NCI-H446 (cell line): ENCODE data around the gene TMEM44.
A peak's percentile ranks its signal among the peaks of the same experiment; 100 is the strongest.
"Not testable (repeated sequence)": the region's sequence is repeated elsewhere in the genome, so short reads cannot be mapped to it uniquely, and the experiment has no call there.

Experiments
- DNase-seq, 2 experiments: peaks; one replicate each; lab custom pipeline; 2025; lab: John Stamatoyannopoulos, UW

The TMEM44 gene

GRCh38 chr3:194640829-194641228, 7.6 kb upstream of the TMEM44 start:
- no peak for DNase-seq

DNA sequence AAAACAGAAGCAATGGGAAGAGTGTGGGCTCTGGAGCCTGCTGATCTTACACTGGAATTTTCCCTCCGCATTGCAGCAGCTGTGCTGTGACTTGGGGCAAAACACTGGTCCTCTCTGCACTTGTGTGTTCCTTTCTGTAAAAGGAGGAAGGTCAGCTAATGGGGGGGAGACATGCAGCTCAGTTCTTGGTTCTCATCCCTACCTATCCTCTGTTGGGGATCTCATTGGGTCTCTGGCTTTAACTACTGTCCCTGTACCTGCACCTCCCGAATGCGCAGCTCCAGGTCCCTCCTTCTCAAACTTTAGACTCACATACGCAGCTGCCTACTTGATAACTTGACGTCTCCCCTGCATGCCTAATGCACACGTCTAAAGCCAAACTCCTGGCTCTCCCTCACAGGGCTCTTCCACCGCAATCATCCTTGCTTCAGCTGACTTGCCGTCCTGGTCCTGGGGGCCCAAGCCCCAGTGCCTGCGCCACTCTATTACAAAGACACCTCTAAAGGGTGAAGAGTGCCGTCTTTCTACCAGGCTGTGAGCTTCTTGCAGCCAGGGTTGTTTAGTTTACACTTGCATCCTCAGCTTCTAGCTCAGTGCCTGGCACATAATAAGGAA, 5.9 kb upstream of the TMEM44 start:
- DNase-seq = no peak

DNA sequence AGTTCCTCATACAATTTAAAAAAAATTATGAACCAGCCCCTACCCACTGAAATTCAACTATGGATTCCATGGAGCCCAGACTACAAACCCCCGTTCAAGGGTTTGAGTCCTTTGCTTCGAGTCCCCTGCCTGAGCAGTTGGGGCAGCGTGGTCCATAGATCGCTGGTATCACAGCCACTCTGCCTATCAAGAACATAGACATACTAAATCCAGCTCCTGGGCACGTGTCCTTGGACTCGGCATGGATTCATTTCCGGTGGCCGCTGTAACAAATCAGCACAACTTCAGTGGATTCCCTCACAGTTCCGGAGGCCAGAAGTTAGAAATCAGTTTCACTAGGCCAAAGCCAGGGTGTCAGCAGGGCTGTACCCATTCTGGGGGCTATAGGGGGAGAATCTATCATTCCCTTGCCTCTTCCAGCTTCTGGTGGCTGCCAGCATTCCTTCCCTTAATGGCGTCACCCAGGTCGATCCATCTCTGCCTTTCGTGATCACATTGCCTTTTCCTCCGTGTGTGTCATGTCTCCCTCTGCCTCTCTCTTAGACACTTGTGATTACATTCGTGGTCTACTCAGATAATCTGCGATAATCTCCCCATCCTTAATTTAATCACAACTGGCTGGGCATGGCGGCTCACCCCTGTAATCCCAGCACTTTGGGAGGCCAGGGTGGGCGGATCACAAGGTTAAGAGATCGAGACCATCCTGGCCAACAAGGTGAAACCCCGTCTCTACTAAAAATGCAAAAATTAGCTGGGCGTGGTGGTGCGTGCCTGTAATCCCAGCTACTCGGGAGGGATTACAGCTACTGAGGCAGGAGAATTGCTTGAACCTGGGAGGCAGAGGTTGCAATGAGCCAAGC, 4.6 kb upstream of the TMEM44 start:
- DNase-seq = no peak

DNA sequence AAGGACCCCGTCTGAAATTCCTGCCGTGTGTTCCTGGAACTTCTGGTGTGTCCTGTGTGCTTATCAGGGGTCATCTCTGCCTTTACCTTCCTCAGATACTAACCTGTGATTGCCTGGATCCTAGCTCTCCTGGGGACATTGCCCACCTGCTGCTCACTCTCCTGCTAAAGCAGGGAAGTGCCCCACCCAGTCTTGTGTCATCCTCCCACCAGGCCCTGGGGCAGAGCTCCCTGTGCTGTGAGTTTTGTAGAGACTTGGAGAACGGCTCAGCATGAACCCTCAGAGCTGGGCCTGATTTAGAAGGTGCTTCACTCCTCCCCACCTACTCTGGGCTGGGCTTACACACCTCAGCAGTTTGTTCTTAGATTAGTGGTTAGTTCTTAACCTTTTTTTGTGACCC, 3.8 kb upstream of the TMEM44 start:
- no peak for DNase-seq

GRCh38 chr3:194632809-194633348, 340 bp downstream of the TMEM44 start:
- DNase-seq = peak; percentile 15 to 41

DNA sequence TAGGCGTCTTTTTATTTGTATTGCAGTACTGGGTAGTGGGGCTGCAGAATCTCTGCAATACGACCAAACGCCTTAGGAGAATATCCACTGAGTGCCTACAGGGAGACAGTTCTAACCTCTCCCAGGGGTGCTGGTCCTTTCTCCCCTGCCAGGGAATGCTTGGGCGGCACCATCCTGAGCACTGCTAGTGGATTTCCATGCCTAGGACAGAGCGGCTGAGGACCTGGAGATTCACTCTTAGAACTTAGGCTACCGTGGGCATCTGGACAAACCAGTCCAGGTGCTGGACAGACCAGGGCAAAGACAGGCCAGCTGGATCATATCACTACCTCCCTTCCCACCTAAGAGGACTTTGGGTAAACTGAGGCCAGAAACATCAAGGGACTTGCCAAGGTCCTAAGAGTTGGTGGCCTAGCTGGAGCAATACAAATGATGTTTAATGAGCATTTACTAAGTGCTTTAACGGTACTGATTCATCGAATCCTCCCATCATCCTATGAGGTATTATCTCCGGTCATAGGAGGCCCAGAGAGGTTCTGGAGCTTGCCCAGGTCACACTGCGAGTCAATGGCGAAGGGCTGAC, 902 bp downstream of the TMEM44 start:
- DNase-seq = no peak

DNA sequence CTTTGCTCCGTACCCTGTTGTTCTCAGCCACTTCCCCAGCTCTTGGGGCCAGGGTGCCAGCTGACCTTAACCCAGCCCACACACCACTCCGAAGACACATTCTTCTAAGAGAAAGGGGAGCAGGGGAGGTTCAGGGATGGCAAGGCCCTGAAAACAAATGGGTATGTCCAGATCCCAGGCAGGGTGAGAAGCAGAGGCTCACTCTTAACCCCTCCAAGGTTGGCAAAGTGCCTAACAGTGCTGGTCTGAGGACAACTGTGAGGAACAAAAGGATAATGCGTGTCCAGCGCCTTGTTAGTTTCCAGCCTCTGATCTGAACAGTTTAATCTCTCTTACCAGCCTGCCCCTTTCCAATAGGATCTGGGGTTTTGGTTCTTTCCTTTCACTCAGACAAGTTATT, 1.5 kb downstream of the TMEM44 start:
- DNase-seq = no peak

GRCh38 chr3:194630681-194631080, 2.5 kb downstream of the TMEM44 start:
- DNase-seq = not testable (repeated sequence)

DNA sequence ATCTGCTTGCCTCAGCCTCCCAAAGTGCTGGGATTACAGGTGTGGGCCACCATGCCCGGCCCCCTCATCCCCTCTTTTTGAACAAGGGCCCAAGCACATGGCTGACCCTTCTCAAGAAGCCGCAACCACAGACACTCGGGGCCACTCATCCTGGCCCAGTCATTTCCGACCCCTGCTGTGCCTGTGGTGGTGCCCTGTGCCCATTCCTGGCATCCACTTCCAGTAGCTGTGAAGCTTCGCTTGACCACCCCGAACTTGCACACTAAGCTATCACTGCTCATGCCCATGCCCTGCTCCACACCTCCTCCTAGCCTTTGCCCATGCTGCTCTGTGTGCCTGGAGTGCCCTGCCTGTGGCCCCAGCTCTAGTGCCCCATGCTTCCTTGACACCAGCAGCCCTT, 8.3 kb downstream of the TMEM44 start:
- no peak for DNase-seq

- no peak for DNase-seq
Observed at GRCh38 chr3:194623449-194624290, 9.5 kb downstream of the TMEM44 start.

- no peak for DNase-seq
Observed at GRCh38 chr3:194622621-194623340, 10.4 kb downstream of the TMEM44 start.

DNA sequence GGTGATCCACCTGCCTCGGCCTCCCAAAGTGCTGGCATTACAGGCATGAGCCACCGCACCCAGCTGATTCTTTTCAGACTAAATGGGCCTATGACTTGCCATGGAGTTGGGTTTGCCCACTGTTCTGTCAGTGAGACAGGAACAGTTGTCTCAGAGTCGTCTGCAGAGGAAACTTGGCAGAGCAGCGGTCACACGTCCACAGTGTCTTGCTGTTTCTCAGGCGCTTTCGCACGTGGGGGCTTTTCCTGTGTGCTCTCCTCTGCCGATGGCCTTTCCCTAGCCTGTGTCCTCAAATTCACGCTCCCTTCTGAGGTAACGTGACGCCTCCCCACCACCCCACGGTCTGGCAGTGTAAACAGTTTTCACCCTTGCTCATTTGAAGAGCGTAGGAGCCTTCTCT, 11.3 kb downstream of the TMEM44 start:
- DNase-seq = no peak

- no peak for DNase-seq
Observed at GRCh38 chr3:194620196-194620595, 13.0 kb downstream of the TMEM44 start.

GRCh38 chr3:194619741-194620140, 13.5 kb downstream of the TMEM44 start:
- no peak for DNase-seq

- no peak for DNase-seq
Observed at GRCh38 chr3:194618858-194619608, 14.2 kb downstream of the TMEM44 start.

- DNase-seq = no peak
Observed at GRCh38 chr3:194617827-194618226, 15.4 kb downstream of the TMEM44 start.

DNA sequence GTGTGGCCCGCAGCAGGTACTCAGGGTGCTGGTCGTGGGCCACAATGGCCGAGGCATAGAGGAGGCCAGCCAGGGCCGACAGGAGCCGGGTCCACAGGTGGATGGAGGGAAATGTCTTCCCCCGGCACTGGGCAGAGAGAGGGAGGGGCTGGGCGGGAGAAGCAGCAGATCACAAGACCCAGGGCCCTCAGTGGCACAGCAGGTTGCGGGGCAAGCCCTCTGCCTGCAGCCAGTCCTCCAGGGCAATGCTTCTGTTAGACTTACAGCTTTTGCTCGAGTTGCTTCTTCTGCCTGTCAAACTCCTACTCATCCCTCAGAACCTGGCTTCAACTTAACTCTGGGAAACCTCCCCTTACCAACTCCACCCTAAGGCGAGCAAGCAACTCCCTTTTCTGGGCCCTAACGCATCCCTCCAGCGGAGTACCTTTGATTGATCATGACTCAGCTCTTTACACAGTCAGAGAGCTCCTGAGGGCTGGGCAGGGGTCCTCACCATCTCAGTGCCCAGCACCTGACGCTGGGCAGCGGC, 16.0 kb downstream of the TMEM44 start:
- DNase-seq = no peak

- no peak for DNase-seq
Observed at GRCh38 chr3:194615226-194615625, 18.0 kb downstream of the TMEM44 start.

GRCh38 chr3:194612221-194612620, 21.0 kb downstream of the TMEM44 start:
- no peak for DNase-seq

DNA sequence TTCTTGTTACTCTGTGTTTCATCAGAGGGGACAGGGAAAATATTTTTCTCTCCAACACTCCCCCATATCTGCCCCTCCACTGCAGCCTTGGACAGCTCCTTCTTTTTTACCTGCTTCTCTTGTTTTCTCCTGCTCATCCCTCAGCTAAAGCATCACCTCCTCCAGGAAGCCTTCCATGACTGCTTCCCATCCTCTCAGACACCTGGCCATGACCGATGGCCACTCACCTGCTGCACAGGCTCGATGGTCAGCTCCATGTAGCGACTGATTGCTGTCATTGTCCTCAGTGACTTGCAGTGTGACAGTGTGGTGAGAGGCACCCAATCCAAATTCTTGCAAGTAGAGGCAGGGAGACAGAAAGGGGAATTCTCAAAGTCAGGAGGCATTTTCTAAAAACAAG, 22.5 kb downstream of the TMEM44 start:
- DNase-seq = no peak
